Gastrocnemius medialis (tissue), 4 donors: ENCODE measurements around the gene MKNK1.

Source experiments
- POLR2A ChIP-seq, 2 donors: fragments of 450-650 bp; IDR thresholded peaks; one replicate each; pipeline ENCODE4 v1.6.1; 2017; ENCODE audit warnings: antibody characterized with exemption in 2 of 2, mild to moderate bottlenecking in 2 of 2, moderate library complexity in 2 of 2
- TF ChIP-seq, protein P1 (sequence below), 5 experiments: fragments of 450-650 bp in 3 of 5; fragments of 200-600 bp in 2 of 5; sonication (generic) in 2 of 5; IDR thresholded peaks in 4 of 5; conservative IDR thresholded peaks in 1 of 5; 1 replicate in 4 of 5; 2 replicates in 1 of 5; pipeline ENCODE4 v1.5.1; 2016 to 2019; ENCODE audit warnings: antibody characterized with exemption in 5 of 5, mild to moderate bottlenecking in 3 of 5, moderate library complexity in 3 of 5

GRCh38 chr1:46532095-46532494, 72.0 kb downstream of the MKNK1 start:
- TF ChIP-seq, protein P1, sequence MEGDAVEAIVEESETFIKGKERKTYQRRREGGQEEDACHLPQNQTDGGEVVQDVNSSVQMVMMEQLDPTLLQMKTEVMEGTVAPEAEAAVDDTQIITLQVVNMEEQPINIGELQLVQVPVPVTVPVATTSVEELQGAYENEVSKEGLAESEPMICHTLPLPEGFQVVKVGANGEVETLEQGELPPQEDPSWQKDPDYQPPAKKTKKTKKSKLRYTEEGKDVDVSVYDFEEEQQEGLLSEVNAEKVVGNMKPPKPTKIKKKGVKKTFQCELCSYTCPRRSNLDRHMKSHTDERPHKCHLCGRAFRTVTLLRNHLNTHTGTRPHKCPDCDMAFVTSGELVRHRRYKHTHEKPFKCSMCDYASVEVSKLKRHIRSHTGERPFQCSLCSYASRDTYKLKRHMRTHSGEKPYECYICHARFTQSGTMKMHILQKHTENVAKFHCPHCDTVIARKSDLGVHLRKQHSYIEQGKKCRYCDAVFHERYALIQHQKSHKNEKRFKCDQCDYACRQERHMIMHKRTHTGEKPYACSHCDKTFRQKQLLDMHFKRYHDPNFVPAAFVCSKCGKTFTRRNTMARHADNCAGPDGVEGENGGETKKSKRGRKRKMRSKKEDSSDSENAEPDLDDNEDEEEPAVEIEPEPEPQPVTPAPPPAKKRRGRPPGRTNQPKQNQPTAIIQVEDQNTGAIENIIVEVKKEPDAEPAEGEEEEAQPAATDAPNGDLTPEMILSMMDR (IDR thresholded peaks at IDR 0.05 in 4 of 5, conservative IDR thresholded peaks at IDR 0.05 in 1 of 5) = no peak
- no peak for TF ChIP-seq POLR2A (IDR thresholded peaks at IDR 0.05)
